PC-9 (cell line): ENCODE results near the gene OR1J2.

Experiments
- CTCF ChIP-seq: fragments of 200-600 bp; sonication (generic); conservative IDR thresholded peaks from 2 replicates; pipeline ENCODE4 v1.6.1; 2017; ENCODE audit warnings: mixed run types, antibody characterized with exemption, mild to moderate bottlenecking, moderate library complexity
- EZH2 ChIP-seq: fragments of 200-600 bp; sonication (generic); IDR thresholded peaks from 2 replicates; pipeline ENCODE4 v1.8.0; 2017; ENCODE audit warnings: antibody characterized with exemption, low read depth

- TF ChIP-seq CTCF (no peak), EZH2 (no peak)
Observed at GRCh38 chr9:122510502-122510901, at the start of gene OR1J2.
